PC-9 (cell line): Measurements from ENCODE around the gene NUMB. TPM values are rescaled to one million over a fixed set of nuclear protein-coding genes. Genes with fewer than 3 reads are reported as not detected.

Experiments used
- BruUV-seq: library from RNA; stranded (reverse); fragments of 400-500 nt; replicated peaks from 2 replicates; lab custom pipeline; 2021; lab: Mats Ljungman, UMichigan
- CTCF ChIA-PET: fragments of 300-600 bp; sonication (Branson Sonifier 250); formaldehyde crosslinking; loops from one replicate; lab custom pipeline; 2022; ENCODE audit warnings: antibody characterized with exemption; lab: Charles Lee
- POLR2A ChIA-PET: fragments of 300-600 bp; sonication (Branson Sonifier 250); formaldehyde crosslinking; loops from one replicate; lab custom pipeline; 2022; ENCODE audit warnings: antibody characterized with exemption; ENCODE audit not compliant: unreplicated experiment; lab: Charles Lee
- DNase-seq, 2 experiments: peaks; one replicate each; pipeline versions ENCODE4 v3.0.0 to v3.0.0-alpha.2; 2015 to 2022; ENCODE audit warnings: mixed read lengths in 1 of 2
- H2AFZ ChIP-seq: fragments of 200-600 bp; sonication (generic); 2 replicates; pipeline ENCODE4 v1.8.1; 2017; ENCODE audit warnings: antibody characterized with exemption
- H3F3A ChIP-seq: fragments of 200-600 bp; sonication (generic); 2 replicates; pipeline ENCODE4 v1.8.1; 2017; ENCODE audit warnings: antibody characterized with exemption, mild to moderate bottlenecking, low read depth; ENCODE audit not compliant: insufficient read depth
- H3K27ac ChIP-seq: fragments of 200-600 bp; sonication (generic); 2 replicates; pipeline ENCODE4 v1.6.1; 2016; ENCODE audit warnings: mixed run types
- H3K27me3 ChIP-seq: fragments of 200-600 bp; sonication (generic); 2 replicates; pipeline ENCODE4 v1.6.1; 2016; ENCODE audit warnings: low read depth, mixed run types; ENCODE audit not compliant: insufficient read depth
- H3K36me3 ChIP-seq: fragments of 200-600 bp; sonication (generic); 2 replicates; pipeline ENCODE4 v1.6.1; 2016; ENCODE audit warnings: low read depth, mixed run types
- H3K4me1 ChIP-seq: fragments of 200-600 bp; sonication (generic); replicated peaks from 2 replicates; pipeline ENCODE4 v1.6.1; 2016; ENCODE audit warnings: mixed run types; ENCODE audit not compliant: insufficient read depth
- H3K4me2 ChIP-seq: fragments of 200-600 bp; sonication (generic); 2 replicates; pipeline ENCODE4 v1.6.1; 2017; ENCODE audit warnings: mixed run types
- H3K4me3 ChIP-seq: fragments of 200-600 bp; sonication (generic); 2 replicates; pipeline ENCODE4 v1.6.1; 2016; ENCODE audit warnings: mixed run types
- H3K79me2 ChIP-seq: fragments of 200-600 bp; sonication (generic); 2 replicates; pipeline ENCODE4 v1.6.1; 2017; ENCODE audit warnings: low read depth, mixed run types
- H3K9me2 ChIP-seq: fragments of 200-600 bp; sonication (generic); 2 replicates; pipeline ENCODE4 v1.8.1; 2017; ENCODE audit warnings: mild to moderate bottlenecking; ENCODE audit not compliant: insufficient read depth
- H3K9me3 ChIP-seq: fragments of 200-600 bp; sonication (generic); 2 replicates; pipeline ENCODE4 v1.8.1; 2016; ENCODE audit warnings: low read depth; ENCODE audit not compliant: insufficient read depth
- H4K20me1 ChIP-seq: fragments of 200-600 bp; sonication (generic); 2 replicates; pipeline ENCODE4 v1.8.1; 2017; ENCODE audit not compliant: insufficient read depth
- EZH2 ChIP-seq: fragments of 200-600 bp; sonication (generic); IDR thresholded peaks from 2 replicates; pipeline ENCODE4 v1.8.0; 2017; ENCODE audit warnings: antibody characterized with exemption, low read depth
- intact Hi-C: fragments of 100-400 bp; cut with micrococcal nuclease; formaldehyde crosslinking; loops from one replicate; pipeline ENCODE4 v1.10.0; 2022; ENCODE audit not compliant: unreplicated experiment
- total RNA-seq: library from RNA; stranded (reverse); gene quantifications from 2 replicates; pipeline ENCODE4 v1.2.3, GENCODE V29; 2021
- TF ChIP-seq, protein P1 (sequence below): fragments of 200-600 bp; sonication (generic); conservative IDR thresholded peaks from 2 replicates; pipeline ENCODE4 v1.6.1; 2017; ENCODE audit warnings: mixed run types, antibody characterized with exemption, mild to moderate bottlenecking, moderate library complexity

The NUMB gene
- total RNA-seq, 1 experiment from 2014 or later = 64.5 TPM

- no peaks in the 10 kb centered on the region for H3K9me2 ChIP-seq
- no peak overlapping the region for H3K4me2 ChIP-seq
- H2AFZ ChIP-seq = no peak overlapping the region
- intact Hi-C loops = no loop called here
- H3K4me3 ChIP-seq = no peak overlapping the region
- POLR2A ChIA-PET = no interaction called here
- no TSS peak for BruUV-seq
- H3K36me3 ChIP-seq = no peaks in the 10 kb centered on the region
- TF ChIP-seq, protein P1, sequence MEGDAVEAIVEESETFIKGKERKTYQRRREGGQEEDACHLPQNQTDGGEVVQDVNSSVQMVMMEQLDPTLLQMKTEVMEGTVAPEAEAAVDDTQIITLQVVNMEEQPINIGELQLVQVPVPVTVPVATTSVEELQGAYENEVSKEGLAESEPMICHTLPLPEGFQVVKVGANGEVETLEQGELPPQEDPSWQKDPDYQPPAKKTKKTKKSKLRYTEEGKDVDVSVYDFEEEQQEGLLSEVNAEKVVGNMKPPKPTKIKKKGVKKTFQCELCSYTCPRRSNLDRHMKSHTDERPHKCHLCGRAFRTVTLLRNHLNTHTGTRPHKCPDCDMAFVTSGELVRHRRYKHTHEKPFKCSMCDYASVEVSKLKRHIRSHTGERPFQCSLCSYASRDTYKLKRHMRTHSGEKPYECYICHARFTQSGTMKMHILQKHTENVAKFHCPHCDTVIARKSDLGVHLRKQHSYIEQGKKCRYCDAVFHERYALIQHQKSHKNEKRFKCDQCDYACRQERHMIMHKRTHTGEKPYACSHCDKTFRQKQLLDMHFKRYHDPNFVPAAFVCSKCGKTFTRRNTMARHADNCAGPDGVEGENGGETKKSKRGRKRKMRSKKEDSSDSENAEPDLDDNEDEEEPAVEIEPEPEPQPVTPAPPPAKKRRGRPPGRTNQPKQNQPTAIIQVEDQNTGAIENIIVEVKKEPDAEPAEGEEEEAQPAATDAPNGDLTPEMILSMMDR = no peak
- no peak for TF ChIP-seq EZH2
- no peaks in the 10 kb centered on the region for H3K27me3 ChIP-seq
- H3K4me1 ChIP-seq = no peaks in the 10 kb centered on the region
- no peaks in the 10 kb centered on the region for H4K20me1 ChIP-seq
- 0 out of 2 replicates have a peak, but pooled peaks cover 2% of the 10 kb centered on the region for H3F3A ChIP-seq
- no peaks in the 10 kb centered on the region for H3K9me3 ChIP-seq
- no peak overlapping the region for H3K27ac ChIP-seq
- CTCF ChIA-PET = no interaction called here
- no peaks in the 10 kb centered on the region for H3K79me2 ChIP-seq
- DNase-seq = no peak
Observed at GRCh38 chr14:73370561-73370960, 87.8 kb downstream of the NUMB start.

GRCh38 chr14:73369428-73369827, 88.9 kb downstream of the NUMB start:
- no TSS peak for BruUV-seq
- CTCF ChIA-PET = no interaction called here
- TF ChIP-seq, protein P1 = no peak
- TF ChIP-seq EZH2 = no peak
- H3K4me3 ChIP-seq = no peak overlapping the region
- no peak for DNase-seq
- no peaks in the 10 kb centered on the region for H4K20me1 ChIP-seq
- H3F3A ChIP-seq = 0 out of 2 replicates have a peak, but pooled peaks cover 2% of the 10 kb centered on the region
- H3K4me1 ChIP-seq = no peaks in the 10 kb centered on the region
- H3K27me3 ChIP-seq = no peaks in the 10 kb centered on the region
- POLR2A ChIA-PET = no interaction called here
- intact Hi-C loops = no loop called here
- no peak overlapping the region for H3K27ac ChIP-seq
- H3K9me3 ChIP-seq = no peaks in the 10 kb centered on the region
- H3K9me2 ChIP-seq = no peaks in the 10 kb centered on the region
- no peaks in the 10 kb centered on the region for H3K79me2 ChIP-seq
- no peaks in the 10 kb centered on the region for H3K36me3 ChIP-seq
- H2AFZ ChIP-seq = no peak overlapping the region
- H3K4me2 ChIP-seq = no peak overlapping the region

DNA sequence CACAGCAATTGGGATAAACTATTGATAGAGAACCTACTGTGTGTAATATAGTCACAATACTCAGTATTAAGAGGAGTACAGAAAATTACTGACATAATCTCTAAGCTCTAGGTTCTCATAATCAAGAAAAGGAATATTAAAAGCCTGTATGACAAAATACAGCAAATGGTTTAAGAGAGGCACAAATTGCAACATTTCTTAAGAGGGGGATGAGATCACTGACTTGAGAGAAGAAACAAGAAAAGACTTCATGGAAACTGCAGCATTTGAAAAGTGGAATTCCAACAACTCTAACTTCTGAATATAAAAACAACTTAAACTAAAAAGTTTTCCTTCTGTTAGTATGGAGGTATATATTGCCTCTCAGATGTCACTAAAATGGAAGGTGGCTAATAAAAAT, 89.7 kb downstream of the NUMB start:
- no peaks in the 10 kb centered on the region for H3K4me1 ChIP-seq
- 0 out of 2 replicates have a peak, but pooled peaks cover 2% of the 10 kb centered on the region for H3F3A ChIP-seq
- H3K27ac ChIP-seq = no peak overlapping the region
- no peaks in the 10 kb centered on the region for H3K27me3 ChIP-seq
- no peak overlapping the region for H3K4me3 ChIP-seq
- DNase-seq = no peak
- H3K9me3 ChIP-seq = no peaks in the 10 kb centered on the region
- H3K9me2 ChIP-seq = no peaks in the 10 kb centered on the region
- no peak for TF ChIP-seq EZH2
- TF ChIP-seq, protein P1 = no peak
- H3K4me2 ChIP-seq = no peak overlapping the region
- H3K79me2 ChIP-seq = no peaks in the 10 kb centered on the region
- H2AFZ ChIP-seq = no peak overlapping the region
- ChIA-PET CTCF (no interaction called here), POLR2A (interaction anchor here (0.6 kb wide), 1 partner anchor 898 kb away, joined by 3 read pairs; no protein-coding TSS in a partner anchor)
- no peaks in the 10 kb centered on the region for H4K20me1 ChIP-seq
- no TSS peak for BruUV-seq
- no peaks in the 10 kb centered on the region for H3K36me3 ChIP-seq
- intact Hi-C loops = no loop called here
